Measurements from ENCODE around the gene LRCH1.
A peak's percentile ranks its signal among the peaks of the same experiment; 100 is the strongest.

The LRCH1 gene

DNA sequence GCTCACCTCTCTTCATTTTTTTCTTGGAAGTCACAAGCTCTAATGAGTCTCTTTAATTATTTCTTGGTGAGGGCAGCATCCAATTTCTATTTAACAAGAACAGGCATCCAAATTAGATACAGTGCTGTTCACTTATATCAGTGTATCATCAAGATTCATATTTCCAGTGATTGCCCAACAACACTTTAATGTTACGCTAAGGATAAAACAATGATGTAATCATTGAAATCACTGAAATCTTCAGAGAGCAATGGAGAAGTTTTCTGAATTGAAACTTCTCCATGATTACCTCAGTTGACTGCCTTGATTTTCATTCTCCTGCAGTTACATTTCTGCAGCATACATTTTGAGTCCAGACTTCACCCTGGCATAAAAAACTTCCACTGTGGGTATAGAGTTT, 17.1 kb upstream of the LRCH1 start:
- no peak for DNase-seq

DNA sequence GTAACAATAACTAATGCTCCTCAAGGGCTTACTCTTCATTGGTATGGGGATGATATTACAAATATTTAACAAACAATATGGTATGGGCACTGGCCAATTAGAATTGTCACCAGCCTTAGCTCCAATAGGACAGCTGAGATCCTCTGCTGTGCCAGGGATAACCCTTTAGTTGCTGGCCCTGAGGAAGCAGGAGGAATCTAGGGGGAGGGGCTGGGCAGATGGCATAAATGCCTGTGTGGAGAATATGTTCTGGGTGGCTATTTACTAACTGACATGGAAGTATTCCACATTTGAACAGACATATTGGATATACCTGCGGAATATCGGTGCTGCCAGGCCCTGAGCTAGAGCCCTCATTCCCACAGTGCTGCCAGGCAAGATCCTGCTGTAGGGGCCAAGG, 16.6 kb upstream of the LRCH1 start:
- no peak for DNase-seq

DNA sequence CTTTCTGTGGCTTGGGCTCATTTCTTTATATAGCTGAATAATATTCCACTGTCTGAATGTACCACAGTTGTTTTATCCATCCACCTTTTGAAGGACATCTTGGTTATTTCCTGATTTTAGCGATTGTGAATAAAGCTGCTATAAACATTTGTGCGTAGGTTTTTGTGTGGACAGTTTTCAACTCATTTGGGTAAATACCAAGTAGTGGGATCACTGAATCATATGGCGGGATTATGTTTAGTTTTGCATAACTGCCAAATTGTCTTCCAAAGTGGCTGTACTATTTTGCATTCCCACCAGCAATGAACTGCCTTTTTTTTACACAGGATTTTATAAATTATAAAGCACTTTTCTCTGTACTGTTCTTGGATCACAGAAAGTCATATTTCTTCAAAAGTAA, 13.7 kb upstream of the LRCH1 start:
- DNase-seq = no peak

DNA sequence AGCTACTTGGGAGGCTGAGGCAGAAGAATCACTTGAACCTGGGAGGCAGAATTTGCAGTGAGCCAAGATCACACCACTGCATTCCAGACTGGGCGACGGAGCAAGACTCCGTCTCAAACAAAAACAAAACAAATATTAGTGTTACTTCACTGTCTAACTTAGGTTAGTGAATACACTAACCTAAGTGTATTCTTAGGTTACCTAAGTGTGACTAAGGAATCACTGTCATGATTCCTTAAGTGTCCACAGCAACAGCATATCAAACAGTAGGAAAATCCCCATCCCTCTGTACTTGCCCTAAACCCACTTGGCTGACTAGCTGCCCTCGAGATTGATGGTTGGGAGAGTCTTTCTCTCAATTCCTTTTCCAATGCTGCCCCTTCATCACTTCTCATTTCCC, 11.8 kb upstream of the LRCH1 start:
- no peak for DNase-seq

GRCh38 chr13:46542833-46543232, 10.1 kb upstream of the LRCH1 start:
- no peak for DNase-seq

DNA sequence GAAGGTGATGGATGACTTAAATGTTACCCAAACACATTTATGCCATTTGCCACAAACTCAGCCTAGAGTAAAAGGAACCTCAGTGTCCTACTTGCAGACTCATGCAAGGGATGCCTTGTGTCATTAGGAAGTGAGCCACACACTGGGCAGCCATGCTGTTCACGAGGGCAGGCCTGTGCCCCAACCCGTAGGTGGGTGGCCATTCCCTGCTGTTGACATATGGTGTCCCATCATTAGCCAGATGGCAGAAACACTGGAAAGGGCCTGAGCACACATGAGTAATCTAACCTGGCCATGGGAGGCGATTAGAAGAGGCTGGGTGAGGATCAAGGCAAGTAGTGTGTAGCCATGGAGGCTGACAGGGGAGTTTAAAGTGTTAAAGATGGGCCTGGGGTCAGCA, 9.7 kb upstream of the LRCH1 start:
- DNase-seq = no peak

DNA sequence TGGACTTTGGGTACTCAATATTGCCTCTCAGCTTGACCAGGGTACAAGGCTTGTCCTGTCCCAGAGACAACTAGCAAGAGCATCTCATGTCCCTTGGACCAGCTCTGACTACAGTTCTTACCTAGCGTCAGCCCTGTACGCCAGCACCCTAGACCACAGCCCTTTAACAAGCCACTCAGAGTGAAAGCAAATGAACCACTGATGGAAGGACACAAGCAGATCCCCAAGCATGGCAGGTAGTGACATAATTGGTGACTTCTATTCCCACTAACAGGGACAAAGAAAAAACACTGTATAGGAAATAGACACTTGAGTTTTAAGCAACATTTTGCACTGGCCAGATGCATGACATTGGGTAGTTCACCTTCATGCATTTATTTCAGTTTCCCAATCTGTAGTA, 8.8 kb upstream of the LRCH1 start:
- no peak for DNase-seq

DNA sequence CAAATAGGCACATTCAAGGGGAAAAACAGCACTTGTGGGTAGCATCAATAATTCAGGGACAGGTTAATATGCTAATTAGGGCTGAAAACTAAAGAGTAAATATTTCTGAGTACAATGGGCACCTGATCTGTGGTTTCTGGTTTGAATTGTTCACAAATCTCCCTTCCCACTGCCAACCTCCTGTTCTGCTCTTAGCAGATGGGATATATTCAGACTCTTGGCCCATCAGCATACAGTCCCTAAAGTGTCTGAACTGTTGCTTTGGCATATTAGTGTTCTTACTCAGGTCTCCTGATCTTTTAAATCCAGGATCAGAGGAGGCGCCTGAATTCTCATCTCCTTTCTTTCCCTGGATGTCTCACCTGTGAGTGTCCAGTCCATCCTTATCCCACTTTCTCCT, 8.2 kb upstream of the LRCH1 start:
- DNase-seq = no peak

DNA sequence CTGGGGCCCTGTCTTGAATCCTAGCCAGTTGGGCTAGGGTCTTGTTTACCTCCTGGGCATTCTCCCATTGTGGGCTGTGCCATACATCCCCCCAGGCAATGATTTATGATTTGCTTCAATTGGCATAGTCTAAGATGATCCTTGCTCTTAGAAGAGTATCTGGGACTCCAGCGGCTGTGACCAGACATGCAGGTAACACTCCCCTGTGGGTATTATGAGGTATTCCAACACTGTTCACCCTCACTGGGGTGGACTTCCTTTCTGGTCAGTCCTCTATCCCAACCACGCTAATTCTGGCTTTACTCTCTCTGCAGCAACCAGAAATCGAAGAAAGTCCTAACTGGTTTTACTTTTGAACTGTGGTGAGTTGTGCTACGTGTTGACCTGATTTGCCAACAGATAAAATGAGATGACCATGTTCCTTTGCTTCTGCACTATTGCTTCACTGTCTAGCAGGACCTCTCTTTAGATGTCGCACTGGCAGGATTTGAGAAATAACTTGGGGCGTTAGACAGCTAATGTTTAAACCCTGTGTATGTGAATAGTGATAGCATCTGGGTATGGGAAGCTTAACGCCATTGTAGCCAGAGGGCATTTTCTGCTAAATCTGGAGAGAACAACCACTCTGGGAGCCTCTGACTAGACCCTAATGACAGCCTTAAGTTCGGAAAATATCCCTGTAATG, 6.7 kb upstream of the LRCH1 start:
- DNase-seq = no peak

DNA sequence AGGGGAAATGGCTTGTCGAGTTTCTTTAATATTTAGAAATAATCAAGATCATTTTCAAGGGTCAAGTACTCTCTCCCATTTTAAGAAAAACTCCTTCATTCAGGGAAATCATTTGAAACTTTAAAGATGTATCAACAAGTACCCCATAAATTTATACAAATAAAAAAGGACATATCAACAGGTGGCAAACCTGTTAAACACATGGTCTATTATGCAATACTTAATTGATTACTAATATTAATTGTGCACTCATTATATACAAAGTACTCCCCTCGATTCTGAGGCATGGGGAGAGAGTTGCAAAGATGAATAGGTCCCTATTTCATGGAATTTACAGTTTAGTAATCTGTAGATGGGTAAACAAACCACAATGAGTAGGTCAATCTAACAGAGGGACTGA, 2.1 kb upstream of the LRCH1 start:
- DNase-seq = no peak

- DNase-seq = peak; percentile 4 to 65
These were observed 1.3 kb upstream of the LRCH1 start for GRCh38 chr13:46551410-46552302.

DNA sequence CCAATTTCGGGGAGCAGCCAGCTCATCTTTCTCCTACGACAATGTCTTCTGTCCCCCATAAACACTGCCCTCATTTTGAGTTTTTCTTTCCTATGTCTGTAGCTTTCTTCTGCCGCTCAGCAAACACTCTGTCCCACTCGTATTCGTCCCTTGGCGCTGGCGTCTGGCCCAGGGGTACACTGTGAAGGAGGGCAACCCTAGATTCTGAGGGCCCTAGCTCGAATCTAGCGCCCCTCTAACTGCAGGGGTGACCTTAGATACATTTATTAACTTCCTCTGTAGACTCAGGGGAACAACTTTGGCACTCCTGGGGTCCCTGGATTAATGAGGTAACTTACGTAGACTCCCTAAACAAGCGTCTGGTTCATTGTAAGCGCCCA, 677 bp upstream of the LRCH1 start:
- DNase-seq = no peak

DNA sequence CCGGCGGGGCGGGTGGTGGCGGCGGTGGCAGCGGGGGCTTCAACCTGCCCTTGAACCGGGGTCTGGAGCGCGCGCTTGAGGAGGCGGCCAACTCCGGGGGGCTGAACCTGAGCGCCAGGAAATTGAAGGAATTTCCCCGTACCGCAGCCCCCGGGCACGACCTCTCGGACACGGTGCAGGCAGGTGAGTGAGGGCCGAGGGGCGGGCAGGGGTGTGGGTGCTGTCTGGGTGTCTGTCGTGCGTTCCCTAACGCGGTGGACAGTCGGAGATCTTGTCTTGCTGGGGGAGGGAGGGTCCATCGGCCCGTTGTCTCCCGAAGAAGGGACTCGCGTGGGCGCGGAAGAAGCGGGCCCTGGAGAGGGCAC, 533 bp downstream of the LRCH1 start:
- DNase-seq = no peak

DNA sequence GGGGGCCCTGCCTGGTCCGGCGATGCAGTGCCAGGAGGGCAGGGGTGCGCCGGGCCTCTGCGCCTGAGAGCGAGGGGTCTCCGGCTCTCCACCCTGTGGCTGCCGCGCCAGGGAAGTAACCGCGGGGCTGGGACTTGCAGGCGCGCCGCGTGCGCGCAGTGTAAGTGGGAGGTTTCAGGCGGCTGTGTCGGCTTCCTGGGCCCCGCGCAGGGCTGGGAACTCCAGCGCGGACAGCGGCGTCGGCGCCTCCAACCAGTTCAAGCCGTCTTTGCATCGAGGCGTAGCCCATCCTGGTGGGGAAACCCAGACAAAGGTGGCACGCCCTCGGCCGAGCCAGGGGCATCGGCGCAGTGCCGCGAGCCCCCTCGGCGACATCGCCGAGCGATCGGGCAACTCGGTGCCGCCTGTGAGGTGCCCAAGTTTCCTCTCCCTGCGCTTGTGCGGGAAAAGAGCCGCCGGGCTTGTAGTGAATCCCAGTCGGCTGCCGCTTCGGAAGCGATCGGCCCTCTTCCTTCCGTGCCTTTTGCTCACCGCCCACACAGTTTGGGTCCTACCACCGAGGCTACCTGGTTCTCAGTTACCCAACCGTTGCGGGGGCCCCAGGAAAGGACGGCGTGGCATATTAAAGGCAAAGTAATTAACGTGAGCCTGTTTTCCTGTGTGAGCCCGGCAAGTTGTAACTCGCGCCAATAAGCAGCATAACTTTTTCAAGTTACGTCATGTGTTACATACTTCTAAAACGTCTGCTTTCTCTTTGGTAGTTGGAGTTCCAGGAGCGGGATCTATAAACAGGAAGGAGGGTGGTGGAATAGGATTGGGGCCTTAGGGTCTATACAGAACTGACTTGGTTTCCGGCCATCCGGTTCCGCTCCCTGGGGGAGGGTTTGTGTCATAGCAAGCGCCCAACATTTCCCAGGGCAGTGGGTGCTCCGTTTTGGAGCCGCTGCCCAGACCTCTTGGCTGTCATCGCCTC, 1.2 kb downstream of the LRCH1 start:
- DNase-seq = peak; percentile 56 to 83

DNA sequence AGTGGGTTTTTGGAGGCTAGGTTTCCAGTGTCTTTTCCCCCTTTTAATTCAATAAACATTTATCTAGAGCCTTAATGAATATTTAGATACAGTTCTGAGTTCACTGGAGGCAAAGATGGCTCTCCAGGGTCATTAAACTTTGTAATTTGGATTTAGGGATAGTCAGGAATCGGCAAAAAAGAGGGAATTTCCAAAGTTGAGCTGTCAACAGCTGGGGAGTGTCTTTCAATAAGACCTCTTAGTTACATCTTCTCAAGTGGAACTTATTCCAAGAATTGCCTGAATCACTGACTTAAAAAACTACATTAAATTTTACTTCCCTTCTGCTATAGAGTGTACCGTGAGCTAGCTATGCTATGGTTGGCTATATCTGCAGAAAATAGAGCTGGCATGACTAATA, 2.0 kb downstream of the LRCH1 start:
- no peak for DNase-seq

- DNase-seq = no peak
These were observed 2.9 kb downstream of the LRCH1 start for GRCh38 chr13:46555722-46556417.

- DNase-seq = no peak
These were observed 3.4 kb downstream of the LRCH1 start for GRCh38 chr13:46556418-46556779.

DNA sequence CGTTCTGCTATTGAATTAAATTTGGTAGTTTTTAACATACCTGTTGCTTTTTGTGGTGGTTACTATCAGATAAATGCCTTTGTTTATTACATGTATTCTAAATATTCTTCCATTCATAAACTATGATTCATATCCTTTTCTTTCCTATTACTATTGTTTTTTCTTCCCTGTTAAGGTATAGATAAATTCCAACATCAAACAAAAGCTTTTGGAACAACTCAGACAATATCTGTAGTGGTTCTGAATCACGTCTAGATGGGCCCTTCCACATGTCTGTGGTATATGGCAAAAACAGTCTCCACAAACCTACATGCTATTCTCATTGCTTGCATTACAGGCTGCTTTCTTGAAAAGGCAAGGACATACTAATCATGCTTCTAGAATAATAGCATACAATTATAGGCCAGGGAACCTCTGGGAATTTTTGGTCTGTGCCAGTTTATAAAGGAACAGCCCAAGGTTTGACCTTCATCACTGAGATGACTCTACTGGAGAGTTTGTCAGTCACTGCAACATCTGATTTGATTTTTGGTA, 6.4 kb downstream of the LRCH1 start:
- no peak for DNase-seq

DNA sequence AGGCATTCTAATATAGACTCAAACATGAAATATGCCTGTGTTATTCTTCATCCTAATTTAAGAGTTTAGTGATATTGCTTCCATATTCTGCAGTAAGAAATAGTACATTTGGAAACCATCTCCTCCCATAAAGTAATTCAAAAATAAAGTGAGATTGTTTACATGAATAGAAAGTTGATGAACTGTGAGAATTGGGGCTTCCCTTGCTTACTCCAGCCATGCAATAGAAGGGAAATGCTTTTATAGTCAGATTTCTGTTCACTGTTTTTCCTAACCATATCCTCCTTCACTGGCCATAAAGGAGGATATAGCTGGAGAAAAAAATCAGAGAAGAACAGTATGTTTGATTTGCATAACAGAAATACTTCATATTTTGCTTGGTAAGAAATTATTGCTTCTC, 7.8 kb downstream of the LRCH1 start:
- DNase-seq = no peak

DNA sequence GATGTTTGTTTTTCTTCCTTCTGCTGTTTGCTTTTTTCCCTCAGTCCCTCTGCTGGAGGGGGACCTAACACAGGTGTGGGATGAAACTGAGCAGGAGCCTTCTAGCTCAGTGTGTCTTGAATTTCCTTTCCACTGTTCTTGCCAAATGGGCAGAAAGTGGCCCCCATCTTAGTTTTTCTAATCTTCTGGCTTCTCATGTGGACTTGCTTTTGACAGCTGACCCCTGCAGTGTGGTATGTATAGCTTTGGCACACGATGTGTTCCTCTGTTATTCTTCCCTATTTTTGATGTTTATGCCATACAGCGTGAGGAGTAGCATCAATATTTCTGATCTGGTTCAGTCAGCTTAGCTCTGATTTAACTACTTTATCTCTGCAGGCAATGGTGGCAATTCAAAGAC, 8.3 kb downstream of the LRCH1 start:
- no peak for DNase-seq

DNA sequence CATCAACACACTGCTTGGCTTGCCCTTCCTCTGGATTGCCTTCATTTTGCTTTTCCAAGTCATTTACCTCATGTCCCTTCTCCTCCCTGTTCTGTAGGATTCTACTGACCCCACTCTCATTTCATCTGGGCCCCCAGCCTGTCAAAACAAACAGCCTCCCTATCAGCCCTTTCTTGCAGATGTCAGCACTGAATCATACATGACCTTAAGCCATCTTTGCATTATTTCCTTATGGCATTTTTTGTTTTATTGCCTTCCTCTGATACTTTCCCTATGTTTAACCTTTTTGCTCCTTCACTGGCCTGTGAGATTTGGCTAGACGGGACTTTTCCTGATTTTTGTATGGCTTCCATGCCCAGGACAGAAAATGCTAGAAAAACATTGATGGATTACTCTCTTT, 8.7 kb downstream of the LRCH1 start:
- no peak for DNase-seq

DNA sequence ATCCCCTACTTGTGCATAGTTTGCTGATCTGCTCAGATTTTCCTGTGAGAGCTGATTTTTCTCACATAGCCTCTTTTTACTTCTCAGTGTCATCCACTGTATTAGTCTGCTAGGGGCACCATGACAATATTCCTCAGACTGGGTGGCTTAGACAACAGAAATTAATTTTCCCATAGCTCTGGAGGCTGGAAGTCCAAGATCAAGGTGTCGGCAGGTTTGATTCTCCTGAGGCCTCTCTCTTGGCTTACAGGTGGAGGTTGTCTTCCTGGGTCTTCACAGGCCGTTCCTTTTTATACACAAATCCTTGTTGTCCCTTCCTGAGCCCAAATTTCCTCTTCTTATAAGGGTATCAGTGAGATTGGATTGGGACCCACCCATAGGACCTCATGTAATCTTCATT, 9.2 kb downstream of the LRCH1 start:
- no peak for DNase-seq

GRCh38 chr13:46562581-46562980, 9.6 kb downstream of the LRCH1 start:
- no peak for DNase-seq

Measured in SW 1271 (cell line).